COLO668 (cell line): ENCODE data around the gene IPO13.
A peak's percentile ranks its signal among the peaks of the same experiment; 100 is the strongest.

ENCODE experiments used
- DNase-seq: peaks from one replicate; lab custom pipeline; 2025; ENCODE audit not compliant: unreplicated experiment; lab: John Stamatoyannopoulos, UW

Gene IPO13

DNA sequence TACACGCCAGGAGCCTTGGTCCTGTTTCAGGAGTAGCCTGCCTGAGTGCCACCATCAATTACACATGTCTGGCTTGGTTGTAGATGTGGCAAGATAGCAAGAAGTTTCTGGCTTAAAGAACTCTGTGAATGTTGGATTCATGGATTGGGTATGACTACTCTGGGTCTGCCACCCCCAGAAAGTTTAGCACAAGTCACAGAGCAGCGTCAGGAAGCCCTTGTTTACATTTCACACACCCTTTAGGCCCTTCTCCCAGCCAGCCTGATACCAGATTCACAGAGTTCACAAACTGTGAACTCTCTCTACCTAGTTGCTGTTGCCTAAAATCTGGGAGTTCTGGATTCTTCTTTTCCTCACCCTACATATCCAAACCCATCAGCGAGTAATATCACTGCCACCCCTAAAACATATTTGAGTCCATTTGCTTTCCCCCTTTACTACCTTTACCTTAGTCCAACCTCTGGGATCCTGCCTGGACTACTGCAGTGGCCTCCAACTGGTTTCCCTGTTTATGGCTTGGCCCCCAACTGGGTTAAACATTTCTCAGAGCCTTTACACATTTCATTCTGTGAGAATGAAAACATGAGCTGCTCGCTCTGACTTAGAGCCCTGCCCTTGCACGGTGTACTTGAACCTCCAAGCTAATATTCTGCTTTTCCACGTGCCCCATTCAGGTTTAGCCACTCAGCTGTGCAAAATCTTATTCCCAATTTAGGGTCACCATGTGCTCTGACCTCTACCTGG, 40.6 kb downstream of the IPO13 start:
- DNase-seq: no peak

DNA sequence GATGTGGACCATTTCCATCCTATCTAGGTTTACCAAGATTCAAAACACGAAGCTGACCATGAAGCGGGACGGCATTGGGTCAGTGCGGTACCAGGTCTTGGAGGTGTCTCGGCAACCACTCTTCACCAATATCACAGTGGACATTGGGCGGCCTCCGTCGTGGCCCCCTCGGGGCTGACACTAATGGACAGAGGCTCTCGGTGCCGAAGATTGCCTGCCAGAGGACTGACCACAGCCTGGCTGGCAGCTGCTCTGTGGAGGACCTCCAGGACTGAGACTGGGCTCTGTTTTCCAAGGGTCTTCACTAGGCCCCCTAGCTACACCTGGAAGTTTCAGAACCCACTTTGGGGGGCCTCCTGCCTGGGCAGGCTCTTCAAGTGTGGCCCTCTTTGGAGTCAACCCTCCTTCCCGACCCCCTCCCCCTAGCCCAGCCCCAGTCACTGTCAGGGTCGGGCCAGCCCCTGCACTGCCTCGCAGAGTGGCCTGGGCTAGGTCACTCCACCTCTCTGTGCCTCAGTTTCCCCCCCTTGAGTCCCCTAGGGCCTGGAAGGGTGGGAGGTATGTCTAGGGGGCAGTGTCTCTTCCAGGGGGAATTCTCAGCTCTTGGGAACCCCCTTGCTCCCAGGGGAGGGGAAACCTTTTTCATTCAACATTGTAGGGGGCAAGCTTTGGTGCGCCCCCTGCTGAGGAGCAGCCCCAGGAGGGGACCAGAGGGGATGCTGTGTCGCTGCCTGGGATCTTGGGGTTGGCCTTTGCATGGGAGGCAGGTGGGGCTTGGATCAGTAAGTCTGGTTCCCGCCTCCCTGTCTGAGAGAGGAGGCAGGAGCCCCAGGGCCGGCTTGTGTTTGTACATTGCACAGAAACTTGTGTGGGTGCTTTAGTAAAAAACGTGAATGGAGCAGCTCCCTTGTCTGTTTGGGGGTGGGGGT, 43.8 kb downstream of the IPO13 start:
- peak; percentile 59 for DNase-seq

DNA sequence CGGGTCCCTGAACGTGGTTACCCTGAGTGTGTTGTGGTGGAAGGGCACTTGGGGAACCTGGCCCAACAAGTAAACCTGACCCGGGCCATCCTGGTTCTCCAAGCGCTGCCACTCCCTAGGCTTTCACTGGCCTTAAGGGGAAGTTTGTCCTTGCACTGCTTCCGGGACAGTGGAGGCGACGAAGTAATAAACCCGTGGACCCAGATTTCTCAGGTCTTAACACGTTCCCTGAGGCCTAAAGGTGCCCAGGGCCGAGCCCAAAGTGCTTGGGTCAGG, 44.4 kb downstream of the IPO13 start:
- DNase-seq: no peak

DNA sequence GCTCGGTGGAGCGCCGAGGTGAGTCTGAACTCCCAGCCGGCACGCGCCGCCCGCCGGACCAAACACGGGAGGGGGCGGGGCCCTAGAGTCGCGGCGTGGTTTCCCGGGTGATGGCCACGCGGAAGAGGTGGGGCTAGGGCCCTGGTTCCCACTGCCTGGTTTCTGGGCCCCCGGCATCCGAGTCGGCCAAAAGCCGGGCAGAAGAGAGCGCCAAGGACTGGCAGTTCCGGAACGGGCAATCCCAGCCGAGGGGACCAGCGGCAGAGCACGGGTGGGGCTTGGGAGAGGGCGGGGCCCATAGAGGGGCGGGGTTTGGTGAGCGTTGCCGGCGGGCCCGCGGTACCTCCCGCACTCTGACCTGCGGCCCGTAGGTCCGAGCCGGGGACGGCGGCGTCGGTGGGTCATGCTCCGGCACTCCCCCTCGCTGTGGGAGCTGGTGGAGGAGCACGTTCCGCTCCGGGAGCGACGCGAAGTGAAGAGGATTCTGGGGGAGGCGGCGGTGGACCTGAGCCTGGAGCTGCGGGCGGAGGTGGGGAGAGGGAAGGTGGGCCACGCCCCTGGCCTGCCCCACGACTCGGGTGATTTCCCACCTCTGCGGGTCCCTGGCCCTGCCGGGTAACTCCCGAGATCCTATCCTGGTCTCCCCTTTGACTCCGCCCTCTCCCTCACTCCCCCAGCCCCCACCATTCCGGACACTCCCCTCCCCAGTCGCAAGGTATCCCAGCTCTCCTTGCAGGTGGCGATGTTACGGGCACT, 44.9 kb downstream of the IPO13 start, which contains the start of gene CCDC24:
Gene CCDC24, plus strand, starts transcription at position 124 of the 756 bp plus-strand sequence. Its CDS starts 280 bp downstream, at position 404.
- peak; percentile 96 for DNase-seq

DNA sequence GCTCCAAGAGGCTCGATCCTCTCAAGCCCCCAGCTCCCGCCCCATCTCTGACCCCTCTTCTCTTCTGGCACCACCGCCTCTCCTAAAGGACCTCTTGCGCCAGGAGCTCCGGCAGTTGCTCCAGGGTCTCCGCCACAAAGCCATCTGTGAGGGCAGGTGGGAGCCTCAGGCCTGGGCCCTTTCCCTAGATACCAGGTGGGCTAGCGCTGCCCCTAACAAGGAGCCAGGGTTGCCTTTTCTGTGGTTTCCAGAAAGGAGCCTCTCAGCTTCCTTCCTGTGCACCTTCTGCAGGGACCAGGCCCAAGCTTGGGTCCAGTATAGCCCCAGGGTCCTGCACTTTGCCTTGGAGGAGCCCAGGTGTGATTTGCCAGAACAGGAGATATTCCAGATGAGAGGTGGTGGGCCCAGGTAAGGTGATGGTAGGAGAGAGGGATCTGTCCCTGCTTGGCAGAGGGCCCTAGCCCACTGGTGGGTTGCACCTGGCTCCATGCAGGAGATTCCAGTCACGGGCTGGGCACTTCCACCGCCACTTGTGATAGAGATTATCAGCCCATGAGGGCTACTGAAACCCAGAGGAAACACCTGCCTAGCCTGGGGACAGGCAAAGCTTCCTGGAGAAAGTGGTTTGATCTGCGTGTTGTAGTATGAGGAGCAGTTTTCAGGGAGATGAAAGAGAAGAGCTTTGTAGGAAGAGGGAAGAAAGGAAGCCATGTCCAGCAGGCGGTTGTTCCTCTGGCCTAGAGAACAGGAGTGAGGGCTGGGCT, 45.7 kb downstream of the IPO13 start:
- DNase-seq: peak; percentile 62

- DNase-seq: no peak
These were observed 46.6 kb downstream of the IPO13 start for GRCh38 chr1:43993206-43993914.

GRCh38 chr1:43994071-43994470, 47.3 kb downstream of the IPO13 start:
- no peak for DNase-seq

DNA sequence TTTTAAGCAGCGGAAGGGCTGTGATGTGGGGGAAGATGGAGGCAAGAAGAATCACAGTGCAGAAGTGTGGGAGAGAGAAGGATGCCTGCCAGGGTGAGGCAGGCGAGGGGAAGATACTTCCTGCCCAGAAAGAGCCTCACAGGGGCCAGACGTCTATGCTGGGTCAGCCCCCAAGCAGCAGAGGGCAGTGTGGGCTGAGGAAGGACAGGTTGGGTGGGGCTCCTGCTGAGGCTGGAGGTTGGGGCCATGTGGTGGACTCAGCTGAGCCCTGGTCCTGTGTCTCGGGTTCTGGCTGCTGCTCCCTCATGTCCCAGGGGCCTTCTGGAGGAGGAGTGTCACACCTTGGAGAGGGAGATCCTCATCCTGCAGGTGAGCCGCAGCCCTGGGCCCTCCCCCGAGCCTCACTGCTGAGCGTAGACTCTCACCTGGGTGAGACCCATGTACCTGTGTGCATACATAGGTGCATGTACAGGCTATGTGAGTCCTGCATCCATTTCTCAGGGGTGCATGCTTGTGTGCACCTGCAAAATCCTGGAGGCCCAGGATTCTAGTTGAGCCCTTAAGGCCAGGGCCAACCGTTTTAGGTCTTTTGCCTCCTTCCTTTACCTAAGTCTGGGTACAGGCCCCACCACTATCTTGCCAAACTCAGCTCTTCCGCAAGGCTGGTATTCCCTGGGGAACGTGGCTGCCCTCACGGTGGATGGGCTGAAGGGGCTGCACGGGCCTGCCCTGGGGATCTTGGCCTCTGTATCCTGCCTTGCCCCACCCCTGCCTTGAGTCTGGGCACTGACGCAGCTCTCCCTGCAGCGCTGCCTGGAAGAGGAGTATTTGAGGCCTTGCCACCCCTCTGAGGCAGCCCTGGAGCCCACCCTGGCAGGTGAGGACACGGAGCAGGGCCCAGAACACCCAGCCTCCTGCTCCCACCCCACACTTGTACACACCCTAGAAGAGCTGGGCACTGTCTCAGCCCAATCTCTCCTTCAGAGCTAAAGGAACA, 48.3 kb downstream of the IPO13 start:
- DNase-seq: peak; percentile 81

DNA sequence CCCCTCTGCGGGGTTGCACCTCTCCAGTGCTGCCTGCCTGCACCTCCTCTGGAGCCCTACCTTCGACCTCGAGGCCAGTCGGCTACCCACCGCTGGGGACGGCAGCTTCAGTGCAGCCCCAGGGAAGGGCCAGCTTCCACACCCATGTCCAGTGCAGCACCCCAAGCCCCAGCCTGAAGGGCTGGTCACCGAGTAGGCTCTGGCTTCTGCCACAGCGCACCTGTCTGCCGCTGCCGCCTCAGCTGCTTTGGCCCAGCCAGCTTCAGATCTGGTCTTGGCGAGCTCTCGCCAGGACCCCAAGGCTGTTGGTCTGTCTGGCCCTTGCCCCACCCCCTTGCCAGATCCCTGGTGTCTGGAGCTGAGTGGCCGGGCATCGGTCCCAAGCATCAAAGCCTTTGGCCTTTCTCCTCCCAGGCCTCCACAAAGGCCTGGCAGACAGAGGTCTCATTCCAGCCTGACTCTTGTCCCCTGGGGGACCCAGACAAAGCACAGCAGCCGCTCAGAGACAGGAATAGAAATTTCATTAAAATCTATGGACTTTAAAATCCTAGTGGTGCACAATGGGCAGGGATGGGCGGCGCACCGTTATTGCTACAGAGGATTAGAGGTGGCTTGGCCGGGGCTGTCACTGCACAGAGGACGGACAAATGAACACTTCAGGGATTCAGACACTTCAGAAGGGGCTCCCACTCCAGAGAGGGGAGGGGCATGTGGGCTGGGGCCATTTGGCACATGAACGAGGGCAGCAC, 49.4 kb downstream of the IPO13 start:
- DNase-seq: no peak

GRCh38 chr1:43996733-43997115, 50.0 kb downstream of the IPO13 start:
- DNase-seq: no peak

GRCh38 chr1:43997295-43997999, 50.7 kb downstream of the IPO13 start:
- peak; percentile 99 for DNase-seq

- peak; percentile 50 for DNase-seq
These were observed 51.2 kb downstream of the IPO13 start for GRCh38 chr1:43998000-43998378.

DNA sequence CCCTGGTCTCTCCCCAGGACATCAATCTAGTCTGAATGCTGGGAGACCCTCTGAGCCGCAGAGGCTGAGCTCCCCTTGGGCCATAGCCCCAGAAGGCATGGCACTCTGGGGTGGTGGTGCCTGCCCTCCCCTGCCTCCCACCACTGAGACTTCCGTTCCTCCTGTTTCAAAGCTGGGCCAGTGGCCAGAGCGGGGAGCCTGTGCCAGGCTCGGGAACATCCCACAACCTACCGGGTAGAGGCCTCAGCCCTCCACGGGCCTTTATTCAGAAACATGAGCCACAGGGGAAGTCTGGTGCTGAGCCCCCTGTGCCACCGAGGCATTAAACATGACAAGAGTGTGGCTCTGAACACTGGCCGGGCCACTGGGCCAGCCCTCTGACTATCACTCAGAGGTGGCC, 52.7 kb downstream of the IPO13 start:
- no peak for DNase-seq

- DNase-seq: no peak
These were observed 53.4 kb downstream of the IPO13 start for GRCh38 chr1:44000122-44000665.

DNA sequence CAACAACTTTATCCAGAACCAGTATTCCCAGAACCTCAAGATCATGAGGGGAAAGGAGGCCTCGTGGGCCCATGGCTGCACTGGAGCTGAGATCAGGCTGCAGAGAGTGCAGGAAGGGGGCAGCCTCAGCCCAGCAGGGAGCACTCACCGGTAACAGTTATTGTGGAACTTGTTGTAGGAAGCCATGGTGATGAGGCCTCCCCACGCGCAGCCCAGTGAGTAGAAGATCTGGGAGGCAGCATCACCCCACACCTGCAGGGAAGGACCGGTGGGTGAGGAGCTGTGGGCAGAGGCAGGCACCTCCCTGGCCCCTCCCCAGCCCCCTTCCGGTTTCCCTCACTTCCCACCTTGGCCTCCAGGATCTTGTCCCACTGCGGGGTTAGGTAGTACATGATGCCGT, 55.4 kb downstream of the IPO13 start:
- DNase-seq: no peak

DNA sequence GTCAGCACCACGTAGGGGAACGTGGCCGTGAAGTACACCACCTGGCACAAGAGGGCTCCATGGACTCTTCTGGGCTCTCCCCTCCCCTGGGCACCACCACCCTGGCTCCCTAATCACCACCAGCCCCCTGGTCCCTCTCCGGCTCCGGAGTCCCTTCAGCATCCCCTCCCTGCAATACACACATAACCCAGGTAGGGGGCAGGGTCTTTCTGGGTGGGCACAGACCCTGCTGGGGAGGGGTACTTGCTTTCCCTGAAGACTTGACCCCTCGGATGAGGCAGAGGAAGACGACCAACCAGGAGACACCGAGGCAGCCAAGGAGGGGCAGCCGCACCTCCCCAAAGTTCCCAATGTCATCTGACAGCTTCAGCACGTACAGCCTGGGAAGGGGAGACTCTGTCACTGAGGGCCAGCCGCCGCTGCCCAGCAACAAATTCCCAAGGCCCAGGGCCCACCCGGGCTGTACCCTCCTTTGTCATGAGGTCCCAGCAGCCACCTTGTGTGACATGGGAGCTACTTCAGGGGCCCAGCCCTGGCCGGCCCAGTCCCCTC, 55.9 kb downstream of the IPO13 start:
- DNase-seq: no peak

- DNase-seq: no peak
These were observed 61.5 kb downstream of the IPO13 start for GRCh38 chr1:44008259-44008658.
